Lower leg skin (tissue), 4 donors: ENCODE measurements around the gene MAP4K2. TPM values are rescaled to one million over a fixed set of nuclear protein-coding genes. Genes with fewer than 3 reads are reported as not detected.

Source experiments
- DNase-seq, 2 donors: peaks; one replicate each; pipeline ENCODE4 v3.0.0-alpha.2; 2019; ENCODE audit warnings: low spot score in 2 of 2
- H3K4me3 ChIP-seq: fragments of 200-600 bp; sonication (generic); 2 replicates; pipeline ENCODE4 v1.5.1; 2017; ENCODE audit warnings: mild to moderate bottlenecking, low read depth; ENCODE audit not compliant: poor library complexity, severe bottlenecking
- POLR2A ChIP-seq, 2 donors: fragments of 450-650 bp; IDR thresholded peaks; one replicate each; pipeline ENCODE4 v1.6.1; 2016 to 2017; ENCODE audit warnings: antibody characterized with exemption in 2 of 2, mild to moderate bottlenecking in 1 of 2, moderate library complexity in 1 of 2
- WGBS, 2 donors: methylation state at CpG; one replicate each; pipeline ENCODE4 v1.1.5; 2018; 5-methylcytosine and 5-hydroxymethylcytosine counted together
- intact Hi-C: fragments of 100-400 bp; cut with DNase I; formaldehyde crosslinking; loops from one replicate; pipeline ENCODE4 v1.15.0; 2023; ENCODE audit warnings: low total_unique reads
- total RNA-seq, 4 donors: library from RNA; depleted of rRNA; stranded (reverse); fragments of >200 nt; gene quantifications; one replicate each; pipeline ENCODE4 v1.1.0, GENCODE V29; 2016
- TF ChIP-seq, protein P1 (sequence below), 3 donors: fragments of 450-650 bp; IDR thresholded peaks; one replicate each; pipeline ENCODE4 v1.5.1; 2016; ENCODE audit warnings: antibody characterized with exemption in 3 of 3, mild to moderate bottlenecking in 3 of 3, moderate library complexity in 2 of 3

Gene MAP4K2
- total RNA-seq, 4 donors from 2014 or later: 9.3 to 29.8 (median 19.5) TPM

DNA sequence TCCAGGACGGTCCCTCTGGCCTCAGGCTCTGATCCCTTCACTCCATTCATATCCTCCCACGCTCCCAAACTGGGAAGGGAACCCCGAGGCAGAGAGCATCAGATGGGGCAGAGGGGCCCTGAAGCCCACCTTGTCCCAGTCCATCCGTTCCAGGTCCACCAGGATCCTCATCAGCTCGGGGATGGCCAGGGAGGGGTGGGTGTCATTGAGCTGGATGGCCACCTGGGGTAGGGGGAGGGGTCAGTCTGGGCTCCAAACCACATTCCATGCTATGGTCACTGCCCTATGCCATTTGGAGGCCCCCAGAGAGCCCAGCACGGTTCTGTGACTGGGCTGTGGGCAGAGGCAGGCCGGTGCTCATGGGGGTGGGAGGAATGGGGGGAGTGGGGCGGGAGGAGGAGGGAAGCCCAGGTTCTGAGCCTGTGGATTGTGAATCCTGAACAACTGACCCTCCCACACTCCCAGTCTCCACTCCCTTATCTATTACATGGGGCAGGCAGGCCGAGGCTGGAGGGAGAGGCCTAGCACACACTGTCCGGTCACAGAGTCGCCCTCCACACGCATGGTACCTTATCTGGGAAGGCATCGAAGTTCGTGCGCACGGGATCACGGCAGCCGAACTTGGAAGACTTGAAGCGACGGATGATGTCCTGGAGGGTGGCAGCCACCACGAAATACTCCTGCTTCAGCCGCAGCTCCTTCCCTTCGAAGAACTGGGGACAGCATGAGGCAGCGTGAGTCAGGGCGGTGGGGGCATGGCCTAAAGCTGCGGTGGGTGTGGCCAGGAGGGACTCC, 48.7 kb downstream of the MAP4K2 start:
- H3K4me3 ChIP-seq: no peak overlapping the region
- DNase-seq: no peak
- intact Hi-C loops: no loop called here
- TF ChIP-seq, protein P1, sequence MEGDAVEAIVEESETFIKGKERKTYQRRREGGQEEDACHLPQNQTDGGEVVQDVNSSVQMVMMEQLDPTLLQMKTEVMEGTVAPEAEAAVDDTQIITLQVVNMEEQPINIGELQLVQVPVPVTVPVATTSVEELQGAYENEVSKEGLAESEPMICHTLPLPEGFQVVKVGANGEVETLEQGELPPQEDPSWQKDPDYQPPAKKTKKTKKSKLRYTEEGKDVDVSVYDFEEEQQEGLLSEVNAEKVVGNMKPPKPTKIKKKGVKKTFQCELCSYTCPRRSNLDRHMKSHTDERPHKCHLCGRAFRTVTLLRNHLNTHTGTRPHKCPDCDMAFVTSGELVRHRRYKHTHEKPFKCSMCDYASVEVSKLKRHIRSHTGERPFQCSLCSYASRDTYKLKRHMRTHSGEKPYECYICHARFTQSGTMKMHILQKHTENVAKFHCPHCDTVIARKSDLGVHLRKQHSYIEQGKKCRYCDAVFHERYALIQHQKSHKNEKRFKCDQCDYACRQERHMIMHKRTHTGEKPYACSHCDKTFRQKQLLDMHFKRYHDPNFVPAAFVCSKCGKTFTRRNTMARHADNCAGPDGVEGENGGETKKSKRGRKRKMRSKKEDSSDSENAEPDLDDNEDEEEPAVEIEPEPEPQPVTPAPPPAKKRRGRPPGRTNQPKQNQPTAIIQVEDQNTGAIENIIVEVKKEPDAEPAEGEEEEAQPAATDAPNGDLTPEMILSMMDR (IDR thresholded peaks at IDR 0.05): no peak
- no peak for TF ChIP-seq POLR2A (IDR thresholded peaks at IDR 0.05)
- 88 to 89% methylated on average over 26 of the region's 26 CpGs for WGBS, 2 donors

DNA sequence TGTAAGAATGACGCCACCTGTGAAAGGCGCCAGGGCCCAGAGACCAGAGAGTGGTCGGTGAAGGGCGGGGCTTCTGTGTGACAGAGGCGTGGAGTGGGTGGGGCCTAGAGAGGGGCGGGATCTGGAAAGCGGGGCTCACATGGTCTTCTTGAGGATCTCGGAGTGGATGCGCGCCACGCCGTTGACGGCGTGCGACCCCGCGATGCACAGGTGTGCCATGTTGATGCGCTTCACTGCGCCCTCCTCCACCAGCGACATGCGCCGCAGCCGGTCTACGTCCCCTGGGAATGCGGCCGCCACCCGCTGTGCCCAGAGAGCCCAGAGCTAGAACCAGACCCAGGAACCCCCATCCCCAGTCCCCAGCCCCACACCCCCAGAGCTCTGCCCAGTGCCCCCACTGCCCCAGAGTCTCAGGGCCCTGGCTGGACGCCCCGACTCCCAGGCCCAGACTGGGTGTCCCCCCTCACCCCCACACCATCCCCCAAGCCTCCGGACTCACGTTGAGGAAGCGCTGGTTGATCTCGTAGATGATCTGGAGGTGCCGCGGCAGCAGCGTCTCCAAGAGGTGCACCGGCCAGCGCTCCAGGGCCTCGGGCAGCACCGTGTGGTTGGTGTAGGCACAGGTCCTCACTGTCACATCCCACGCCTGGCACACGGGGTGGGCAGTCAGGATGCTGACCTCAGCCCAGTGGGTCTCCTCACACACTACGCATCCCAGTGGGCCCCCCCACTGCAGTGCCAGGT, 49.5 kb downstream of the MAP4K2 start:
- whole genome bisulfite sequencing, 2 donors: 93 to 94% methylated on average over 35 to 43 of the region's 43 CpGs
- DNase-seq: no peak
- TF ChIP-seq POLR2A (IDR thresholded peaks at IDR 0.05): no peak
- TF ChIP-seq, protein P1 (IDR thresholded peaks at IDR 0.05): no peak
- intact Hi-C loops: no loop called here
- H3K4me3 ChIP-seq: no peak overlapping the region

DNA sequence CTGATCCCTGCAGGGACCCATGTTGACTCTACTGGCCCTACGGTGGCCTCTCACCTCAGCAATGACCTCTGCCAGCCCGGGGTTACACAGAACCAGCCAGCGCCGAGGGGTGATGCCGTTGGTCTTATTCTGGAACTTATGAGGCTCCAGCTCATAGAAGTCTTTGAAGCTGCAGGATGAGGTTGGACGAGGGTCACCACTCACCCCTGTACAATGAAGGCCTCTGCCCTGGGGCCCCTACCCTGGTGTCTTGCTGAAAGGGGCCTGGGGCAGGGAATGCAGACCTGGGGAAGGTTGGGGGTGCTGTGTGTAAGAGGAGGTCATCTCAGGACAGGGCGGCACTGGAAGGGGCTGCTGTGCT, 50.0 kb downstream of the MAP4K2 start:
- no peak for DNase-seq
- intact Hi-C loops: no loop called here
- WGBS, 2 donors: 94 to 97% methylated on average over 7 of the region's 7 CpGs
- H3K4me3 ChIP-seq: no peak overlapping the region
- no peak for TF ChIP-seq POLR2A (IDR thresholded peaks at IDR 0.05)
- TF ChIP-seq, protein P1 (IDR thresholded peaks at IDR 0.05): no peak

DNA sequence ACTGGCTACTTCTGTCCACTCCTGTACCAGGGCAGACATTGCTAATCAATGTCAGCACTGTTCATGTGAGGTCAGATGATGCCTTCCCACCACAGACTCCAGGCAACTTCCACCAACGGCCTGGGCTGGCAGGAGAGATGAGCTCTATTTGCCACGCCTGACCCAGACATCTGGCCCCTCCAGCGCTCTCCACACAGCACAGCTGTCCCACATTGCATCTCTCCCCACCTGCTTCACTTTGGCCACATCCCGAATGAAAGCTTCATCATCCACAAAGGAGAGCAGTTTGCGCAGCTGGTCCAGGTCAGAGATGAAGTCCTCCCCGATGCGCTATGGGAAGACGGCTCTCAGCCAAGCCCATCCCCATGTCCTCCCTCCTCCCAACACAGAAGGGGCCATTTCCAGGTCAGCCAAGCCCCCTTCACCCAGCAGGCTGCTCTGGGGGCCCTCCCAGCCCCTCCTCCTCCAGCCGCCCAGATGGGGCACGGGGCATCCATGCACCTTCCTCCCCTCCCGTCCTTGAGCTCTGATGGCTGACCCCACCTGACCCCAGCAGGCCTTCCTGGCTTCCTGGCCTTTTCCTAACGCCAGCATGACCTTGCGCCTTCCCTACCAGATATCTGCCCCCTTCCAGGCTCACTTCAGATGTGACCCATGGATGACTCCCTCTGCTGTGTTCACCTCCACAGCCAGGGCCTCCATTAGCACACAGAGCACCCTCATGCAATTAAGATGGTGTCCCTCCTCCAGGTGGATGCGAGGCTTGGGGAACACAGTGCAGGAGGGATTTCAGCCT, 50.6 kb downstream of the MAP4K2 start:
- WGBS, 2 donors: 88 to 89% methylated on average over 14 of the region's 14 CpGs
- intact Hi-C loops: no loop called here
- TF ChIP-seq, protein P1 (IDR thresholded peaks at IDR 0.05): no peak
- TF ChIP-seq POLR2A (IDR thresholded peaks at IDR 0.05): no peak
- no peak for DNase-seq
- no peak overlapping the region for H3K4me3 ChIP-seq

DNA sequence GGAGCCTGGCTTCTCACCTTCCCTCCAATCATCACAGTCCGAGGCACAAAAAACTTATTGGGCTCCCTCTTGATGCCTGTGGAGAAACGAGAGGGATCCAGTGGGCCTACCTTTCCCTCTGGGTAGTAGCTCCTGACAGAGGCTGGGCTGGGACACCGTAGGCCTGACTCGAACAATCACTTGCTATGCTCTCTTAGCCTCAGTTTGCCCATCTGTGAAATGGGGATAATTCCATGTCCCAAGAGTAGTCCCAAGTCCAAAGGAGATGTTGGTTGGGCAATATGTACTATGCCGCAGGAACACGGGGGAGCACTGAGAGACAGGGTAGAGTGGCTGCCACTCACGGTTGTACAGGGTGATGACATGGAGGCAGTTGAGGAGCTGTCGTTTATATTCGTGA, 51.4 kb downstream of the MAP4K2 start:
- no peak for DNase-seq
- no peak overlapping the region for H3K4me3 ChIP-seq
- no peak for TF ChIP-seq POLR2A (IDR thresholded peaks at IDR 0.05)
- TF ChIP-seq, protein P1 (IDR thresholded peaks at IDR 0.05): no peak
- intact Hi-C loops: no loop called here
- WGBS, 2 donors: 96 to 97% methylated on average over 9 of the region's 9 CpGs
